AG08396 (cell line): Measurements from ENCODE around the gene DHX34.
"Not testable (repeated sequence)": the region's sequence is repeated elsewhere in the genome, so short reads cannot be mapped to it uniquely, and the experiment has no call there.

Experiments
- DNase-seq: peaks from one replicate; pipeline ENCODE4 v3.0.0; 2012; ENCODE audit warnings: low spot score, mixed read lengths

DHX34 gene

GRCh38 chr19:47365455-47365854 is 16.3 kb downstream of the DHX34 start:
- not testable (repeated sequence) for DNase-seq

GRCh38 chr19:47370045-47370611 is 21.0 kb downstream of the DHX34 start:
- peak; percentile 75 for DNase-seq

GRCh38 chr19:47371261-47371660 is 22.1 kb downstream of the DHX34 start:
- no peak for DNase-seq

- DNase-seq: no peak
Measured at GRCh38 chr19:47372603-47373002, 23.5 kb downstream of the DHX34 start.

GRCh38 chr19:47373246-47374240 is 24.4 kb downstream of the DHX34 start:
- no peak for DNase-seq

GRCh38 chr19:47374876-47375693 is 26.0 kb downstream of the DHX34 start:
- no peak for DNase-seq

- no peak for DNase-seq
Measured at GRCh38 chr19:47375694-47376588, 26.8 kb downstream of the DHX34 start.

- DNase-seq: no peak
Measured at GRCh38 chr19:47376589-47377144, 27.6 kb downstream of the DHX34 start.

- DNase-seq: no peak
Measured at GRCh38 chr19:47377208-47377701, 28.1 kb downstream of the DHX34 start.

GRCh38 chr19:47377801-47378200 is 28.7 kb downstream of the DHX34 start:
- DNase-seq: no peak

- DNase-seq: no peak
Measured at GRCh38 chr19:47378246-47378645, 29.1 kb downstream of the DHX34 start.

GRCh38 chr19:47379381-47379938 is 30.3 kb downstream of the DHX34 start:
- no peak for DNase-seq

GRCh38 chr19:47380559-47380958 is 31.4 kb downstream of the DHX34 start:
- no peak for DNase-seq

- no peak for DNase-seq
Measured at GRCh38 chr19:47381121-47381520, 32.0 kb downstream of the DHX34 start.

GRCh38 chr19:47381653-47382279 is 32.7 kb downstream of the DHX34 start:
- DNase-seq: no peak

GRCh38 chr19:47383890-47384289 is 34.8 kb downstream of the DHX34 start:
- DNase-seq: not testable (repeated sequence)

GRCh38 chr19:47384533-47384932 is 35.4 kb downstream of the DHX34 start:
- not testable (repeated sequence) for DNase-seq

GRCh38 chr19:47386582-47386981 is 37.5 kb downstream of the DHX34 start:
- DNase-seq: not testable (repeated sequence)

GRCh38 chr19:47387623-47388022 is 38.5 kb downstream of the DHX34 start:
- DNase-seq: not testable (repeated sequence)

- DNase-seq: not testable (repeated sequence)
Measured at GRCh38 chr19:47388721-47389120, 39.6 kb downstream of the DHX34 start.
